HG03571 (cell line): ENCODE data around the gene ADAMTS14.

ENCODE experiments used
- ATAC-seq: cut with Tn5 transposase; IDR thresholded peaks from one replicate; pipeline ENCODE4 v1.9.1; 2021; ENCODE audit not compliant: unreplicated experiment

The ADAMTS14 gene

GRCh38 chr10:70781461-70782051 lies 109.2 kb downstream of the ADAMTS14 start:
- no peak for ATAC-seq

GRCh38 chr10:70782086-70782745 lies 109.9 kb downstream of the ADAMTS14 start:
- no peak for ATAC-seq

- no peak for ATAC-seq
Measured at GRCh38 chr10:70782746-70783680, 110.7 kb downstream of the ADAMTS14 start.

GRCh38 chr10:70784016-70784415 lies 111.7 kb downstream of the ADAMTS14 start:
- no peak for ATAC-seq

GRCh38 chr10:70784471-70784870 lies 112.2 kb downstream of the ADAMTS14 start:
- ATAC-seq: no peak

GRCh38 chr10:70785190-70785589 lies 112.9 kb downstream of the ADAMTS14 start, which contains the start of gene TBATA:
TBATA (minus strand) TSS chr10:70785377; CDS start chr10:70783379, 1,998 bp downstream.
- ATAC-seq: no peak

- no peak for ATAC-seq
Measured at GRCh38 chr10:70786799-70787415, 114.6 kb downstream of the ADAMTS14 start.

GRCh38 chr10:70791386-70792039 lies 119.2 kb downstream of the ADAMTS14 start:
- no peak for ATAC-seq

- ATAC-seq: no peak
Measured at GRCh38 chr10:70795613-70796012, 123.3 kb downstream of the ADAMTS14 start.

- no peak for ATAC-seq
Measured at GRCh38 chr10:70797840-70798239, 125.5 kb downstream of the ADAMTS14 start.

- ATAC-seq: no peak
Measured at GRCh38 chr10:70799124-70799523, 126.8 kb downstream of the ADAMTS14 start.

GRCh38 chr10:70801854-70802253 lies 129.5 kb downstream of the ADAMTS14 start:
- no peak for ATAC-seq

GRCh38 chr10:70803775-70804420 lies 131.6 kb downstream of the ADAMTS14 start:
- no peak for ATAC-seq

GRCh38 chr10:70804421-70804808 lies 132.1 kb downstream of the ADAMTS14 start:
- no peak for ATAC-seq

GRCh38 chr10:70805619-70806215 lies 133.4 kb downstream of the ADAMTS14 start:
- ATAC-seq: no peak

GRCh38 chr10:70806841-70807240 lies 134.5 kb downstream of the ADAMTS14 start:
- no peak for ATAC-seq

- no peak for ATAC-seq
Measured at GRCh38 chr10:70807556-70807955, 135.2 kb downstream of the ADAMTS14 start.

GRCh38 chr10:70809011-70809611 lies 136.8 kb downstream of the ADAMTS14 start:
- ATAC-seq: no peak

GRCh38 chr10:70809726-70810125 lies 137.4 kb downstream of the ADAMTS14 start:
- ATAC-seq: no peak
